HEK293T (cell line): Measurements from ENCODE around the gene GPHN.

Experiments
- ARNT ChIP-seq: fragments of 450-650 bp; IDR thresholded peaks from 2 replicates; pipeline ENCODE4 v1.6.1; 2017; ENCODE audit warnings: mild to moderate bottlenecking
- CTBP1 ChIP-seq: fragments of 450-650 bp; IDR thresholded peaks from 2 replicates; pipeline ENCODE4 v1.6.1; 2016; ENCODE audit warnings: borderline replicate concordance
- ELF4 ChIP-seq: fragments of 450-650 bp; IDR thresholded peaks from 2 replicates; pipeline ENCODE4 v1.6.1; 2017; ENCODE audit warnings: antibody characterized with exemption
- FOXA1 ChIP-seq: fragments of 450-650 bp; IDR thresholded peaks from 2 replicates; pipeline ENCODE4 v1.6.1; 2016; ENCODE audit warnings: mild to moderate bottlenecking
- FOXK2 ChIP-seq: fragments of 450-650 bp; IDR thresholded peaks from 2 replicates; pipeline ENCODE4 v1.6.1; 2016; ENCODE audit warnings: mild to moderate bottlenecking
- FOXM1 ChIP-seq: fragments of 450-650 bp; IDR thresholded peaks from 2 replicates; pipeline ENCODE4 v1.6.1; 2017; ENCODE audit warnings: mild to moderate bottlenecking, borderline replicate concordance
- NFRKB ChIP-seq: fragments of 450-650 bp; IDR thresholded peaks from 2 replicates; pipeline ENCODE4 v1.6.1; 2016; ENCODE audit warnings: mild to moderate bottlenecking, moderate library complexity
- SP1 ChIP-seq: fragments of 450-650 bp; IDR thresholded peaks from 2 replicates; pipeline ENCODE4 v1.6.1; 2017
- SUZ12 ChIP-seq: fragments of 450-650 bp; IDR thresholded peaks from 2 replicates; pipeline ENCODE4 v1.6.1; 2016; ENCODE audit warnings: mild to moderate bottlenecking
- TARDBP ChIP-seq: fragments of 450-650 bp; IDR thresholded peaks from 2 replicates; pipeline ENCODE4 v1.6.1; 2016
- ZNF384 ChIP-seq: fragments of 450-650 bp; IDR thresholded peaks from 2 replicates; pipeline ENCODE4 v1.6.1; 2016
- TF ChIP-seq, protein P1 (sequence below): fragments of 450-650 bp; IDR thresholded peaks from 2 replicates; pipeline ENCODE4 v1.6.1; 2016

DNA sequence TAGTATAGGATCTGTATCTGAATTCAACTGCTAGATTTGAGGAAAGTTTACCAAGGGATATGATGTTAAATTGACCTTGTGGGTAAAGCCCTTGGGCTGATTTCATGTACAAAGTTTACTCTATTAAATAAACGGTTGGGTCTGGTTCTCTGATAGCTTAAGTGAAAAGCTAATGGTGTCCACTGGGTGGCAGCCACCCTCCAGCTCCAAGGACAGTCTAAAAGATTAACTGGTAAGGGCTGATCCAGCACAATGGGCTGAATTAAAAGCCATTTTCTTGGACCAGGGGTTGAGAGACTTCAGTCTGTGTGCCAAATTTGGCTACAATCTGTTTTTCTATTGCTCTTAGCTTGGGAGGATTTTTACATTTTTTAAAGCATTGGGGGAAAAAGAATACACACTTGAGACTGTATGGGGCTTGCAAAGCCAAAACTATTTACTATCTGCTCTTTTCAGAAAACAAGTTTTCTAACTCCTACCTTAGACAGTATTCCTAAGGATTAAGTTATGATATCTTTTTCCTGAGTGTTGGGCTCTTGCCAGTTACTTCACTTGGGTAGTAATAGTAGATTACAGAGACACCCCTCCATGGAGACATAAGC is 116.5 kb downstream of the GPHN start:
- TF ChIP-seq ZNF384 (no peak), FOXK2 (no peak), FOXM1 (no peak), ELF4 (no peak), SUZ12 (no peak), FOXA1 (no peak), ARNT (no peak), SP1 (no peak), NFRKB (no peak), CTBP1 (no peak), TARDBP (no peak)
- TF ChIP-seq, protein P1, sequence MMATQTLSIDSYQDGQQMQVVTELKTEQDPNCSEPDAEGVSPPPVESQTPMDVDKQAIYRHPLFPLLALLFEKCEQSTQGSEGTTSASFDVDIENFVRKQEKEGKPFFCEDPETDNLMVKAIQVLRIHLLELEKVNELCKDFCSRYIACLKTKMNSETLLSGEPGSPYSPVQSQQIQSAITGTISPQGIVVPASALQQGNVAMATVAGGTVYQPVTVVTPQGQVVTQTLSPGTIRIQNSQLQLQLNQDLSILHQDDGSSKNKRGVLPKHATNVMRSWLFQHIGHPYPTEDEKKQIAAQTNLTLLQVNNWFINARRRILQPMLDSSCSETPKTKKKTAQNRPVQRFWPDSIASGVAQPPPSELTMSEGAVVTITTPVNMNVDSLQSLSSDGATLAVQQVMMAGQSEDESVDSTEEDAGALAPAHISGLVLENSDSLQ, result no peak
